HG03066 (cell line): Measurements from ENCODE around the gene ARFIP2.
A peak's percentile ranks its signal among the peaks of the same experiment; 100 is the strongest.

ENCODE experiments used
- ATAC-seq: cut with Tn5 transposase; IDR thresholded peaks from one replicate; pipeline ENCODE4 v1.9.1; 2021; ENCODE audit warnings: low read depth; ENCODE audit not compliant: unreplicated experiment

ARFIP2 gene

GRCh38 chr11:6448574-6448973 lies 32.6 kb downstream of the ARFIP2 start:
- ATAC-seq, result no peak

- ATAC-seq, result peak; percentile 75
Observed at GRCh38 chr11:6443269-6444003, 37.7 kb downstream of the ARFIP2 start.

- no peak for ATAC-seq
Observed at GRCh38 chr11:6442441-6442840, 38.7 kb downstream of the ARFIP2 start.

GRCh38 chr11:6440906-6441358 lies 40.2 kb downstream of the ARFIP2 start, which contains the start of gene HPX:
TSS of gene HPX (minus strand) at chr11:6440987. CDS start at chr11:6440963, 24 bp downstream.
- no peak for ATAC-seq

- ATAC-seq, result no peak
Observed at GRCh38 chr11:6438979-6439571, 42.1 kb downstream of the ARFIP2 start.

- no peak for ATAC-seq
Observed at GRCh38 chr11:6437993-6438392, 43.1 kb downstream of the ARFIP2 start.

- ATAC-seq, result no peak
Observed at GRCh38 chr11:6437423-6437822, 43.7 kb downstream of the ARFIP2 start.

- ATAC-seq, result peak; percentile 52
Observed at GRCh38 chr11:6433998-6434660, 47.0 kb downstream of the ARFIP2 start.

GRCh38 chr11:6431861-6432260 lies 49.3 kb downstream of the ARFIP2 start:
- ATAC-seq, result no peak

- no peak for ATAC-seq
Observed at GRCh38 chr11:6427516-6427915, 53.6 kb downstream of the ARFIP2 start.
